Skin epidermis (tissue), 12 donors: Measurements from ENCODE around the gene TBC1D19.
"Not testable (repeated sequence)": the region's sequence is repeated elsewhere in the genome, so short reads cannot be mapped to it uniquely, and the experiment has no call there.

ENCODE experiments used
- H3K27ac ChIP-seq, 21 experiments: fragments of 200-600 bp; sonication (generic) in 11 of 21; one replicate each; pipeline ENCODE4 v1.5.0; 2020; ENCODE audit warnings: mild to moderate bottlenecking in 3 of 21, inconsistent platforms in 2 of 21, moderate library complexity in 2 of 21
- H3K4me3 ChIP-seq, 7 experiments: fragments of 200-600 bp; sonication (generic) in 2 of 7; one replicate each; pipeline ENCODE4 v1.5.0; 2020; ENCODE audit warnings: inconsistent platforms in 2 of 7, mild to moderate bottlenecking in 2 of 7, moderate library complexity in 1 of 7

TBC1D19 gene

DNA sequence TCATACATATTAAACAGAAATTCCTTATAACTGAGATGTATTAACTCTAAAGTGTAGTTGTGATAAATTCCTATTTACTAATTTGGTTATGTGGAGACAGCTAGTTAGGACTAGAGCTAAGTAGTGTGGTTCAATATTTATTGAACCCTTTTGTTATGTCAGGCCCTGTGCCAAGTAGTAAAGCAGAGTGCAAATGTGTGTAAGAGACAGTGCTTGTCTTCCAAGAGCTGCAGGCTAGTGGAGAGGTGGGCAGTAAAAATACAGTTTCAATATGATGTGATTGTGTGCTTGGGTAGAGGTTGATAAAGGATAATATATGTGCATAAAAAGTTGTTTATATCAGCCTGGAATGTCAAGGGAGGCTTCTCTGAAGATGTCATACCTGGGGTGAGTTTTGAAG is 80.0 kb downstream of the TBC1D19 start:
- no peak overlapping the region for H3K4me3 ChIP-seq
- no peak overlapping the region for H3K27ac ChIP-seq

DNA sequence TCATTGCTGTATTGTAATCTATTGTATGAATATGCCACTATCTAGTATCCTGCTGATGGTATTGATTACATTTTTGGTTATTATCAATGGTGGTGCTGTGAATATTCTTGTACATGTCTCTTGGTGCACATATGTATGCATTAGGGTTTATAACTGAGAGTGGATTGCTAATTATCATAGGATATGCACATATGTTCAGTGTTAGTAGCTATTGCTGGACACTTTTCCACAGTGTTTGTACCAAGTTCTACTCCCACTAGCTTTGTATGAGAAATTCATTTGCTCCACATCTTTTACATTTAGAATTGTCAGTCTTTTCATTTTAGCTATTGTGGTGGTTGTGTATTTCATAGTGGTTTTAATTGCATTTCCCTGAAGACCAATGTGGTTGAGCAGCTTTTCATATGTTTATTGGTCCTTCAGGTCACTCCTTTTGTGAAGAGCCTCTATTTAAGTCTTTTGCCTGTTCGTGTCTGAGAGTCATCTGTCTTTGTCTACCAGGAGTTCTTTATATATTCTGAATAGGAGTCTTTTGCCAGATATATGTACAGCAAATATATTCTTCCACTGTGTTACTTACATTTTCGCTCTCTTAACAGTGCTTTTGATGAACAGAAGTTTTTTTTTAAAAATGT is 87.1 kb downstream of the TBC1D19 start:
- H3K4me3 ChIP-seq = no peak overlapping the region
- no peak overlapping the region for H3K27ac ChIP-seq

GRCh38 chr4:26679040-26679695 is 95.3 kb downstream of the TBC1D19 start:
- H3K27ac ChIP-seq, H3K4me3 ChIP-seq: not testable (repeated sequence)

DNA sequence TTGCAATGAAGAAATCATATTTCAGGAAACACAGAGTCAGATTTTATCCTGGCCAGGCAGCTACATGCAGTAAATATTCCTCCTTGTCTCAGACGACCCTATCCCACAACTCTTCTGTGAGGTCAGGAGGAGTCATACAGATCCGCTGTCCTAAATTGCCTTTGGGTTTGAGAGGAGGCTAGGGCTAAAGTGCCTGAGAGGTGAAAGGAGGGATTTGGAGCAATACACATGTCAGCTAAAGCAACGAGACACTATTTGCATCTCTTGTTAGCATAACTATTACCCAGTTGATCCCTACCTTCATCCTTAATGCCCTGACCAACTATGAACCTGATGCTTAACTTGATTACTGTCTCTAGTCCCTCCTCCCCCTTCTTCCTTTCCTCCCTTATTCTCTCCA is 98.6 kb downstream of the TBC1D19 start:
- Histone ChIP-seq H3K4me3 (no peak overlapping the region), H3K27ac (no peak overlapping the region)

GRCh38 chr4:26685250-26685649 is 101.4 kb downstream of the TBC1D19 start:
- H3K4me3 ChIP-seq = no peak overlapping the region
- peak overlapping the region in 2 of 21 experiments; percentile 10 to 14 for H3K27ac ChIP-seq

GRCh38 chr4:26687728-26688127 is 103.8 kb downstream of the TBC1D19 start:
- H3K4me3 ChIP-seq = no peak overlapping the region
- H3K27ac ChIP-seq = no peak overlapping the region

- Histone ChIP-seq H3K4me3 (no peak overlapping the region), H3K27ac (no peak overlapping the region)
Measured at GRCh38 chr4:26690506-26690905, 106.6 kb downstream of the TBC1D19 start.

- no peak overlapping the region for H3K4me3 ChIP-seq
- H3K27ac ChIP-seq = no peak overlapping the region
Measured at GRCh38 chr4:26692014-26692726, 108.3 kb downstream of the TBC1D19 start.

- not testable (repeated sequence) for H3K4me3 ChIP-seq, H3K27ac ChIP-seq
Measured at GRCh38 chr4:26694131-26694530, 110.2 kb downstream of the TBC1D19 start.

DNA sequence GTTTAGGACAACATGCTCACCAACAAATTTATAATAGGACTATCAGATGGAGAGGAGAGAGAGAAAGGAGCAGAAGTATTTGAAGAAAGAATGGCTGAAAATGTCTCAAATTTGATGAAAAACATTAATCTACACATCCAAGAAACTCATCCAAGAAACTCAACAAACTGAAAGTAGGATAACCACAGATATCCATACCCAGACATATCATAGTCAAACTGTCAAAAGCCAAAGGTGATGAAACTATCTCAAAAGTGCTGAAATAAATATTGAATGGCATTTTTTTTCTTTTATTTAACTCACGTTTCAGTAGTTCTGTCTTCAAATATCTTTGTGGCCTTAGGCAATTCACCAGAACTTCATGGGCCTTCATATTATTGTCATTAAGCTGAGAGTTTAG is 116.2 kb downstream of the TBC1D19 start:
- H3K27ac ChIP-seq = no peak overlapping the region
- no peak overlapping the region for H3K4me3 ChIP-seq

DNA sequence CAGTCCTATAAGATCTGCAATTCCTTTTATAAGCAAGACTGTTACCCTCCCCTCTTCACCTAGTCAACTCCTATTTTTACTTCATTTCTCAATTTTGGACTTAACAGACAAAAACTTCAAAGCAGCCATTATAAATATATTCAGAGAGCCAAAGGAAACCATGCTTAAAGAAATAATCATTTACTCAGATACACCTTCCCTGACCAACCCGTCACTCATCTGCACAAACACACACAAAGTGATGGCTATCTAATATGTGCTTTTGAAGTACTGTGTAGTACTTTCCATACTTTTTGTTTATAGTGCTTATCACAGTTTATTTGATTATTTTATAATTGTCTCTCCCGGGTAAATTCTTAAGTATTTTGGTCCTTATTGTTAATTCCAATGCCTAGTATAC is 117.2 kb downstream of the TBC1D19 start:
- Histone ChIP-seq H3K4me3 (no peak overlapping the region), H3K27ac (no peak overlapping the region)

DNA sequence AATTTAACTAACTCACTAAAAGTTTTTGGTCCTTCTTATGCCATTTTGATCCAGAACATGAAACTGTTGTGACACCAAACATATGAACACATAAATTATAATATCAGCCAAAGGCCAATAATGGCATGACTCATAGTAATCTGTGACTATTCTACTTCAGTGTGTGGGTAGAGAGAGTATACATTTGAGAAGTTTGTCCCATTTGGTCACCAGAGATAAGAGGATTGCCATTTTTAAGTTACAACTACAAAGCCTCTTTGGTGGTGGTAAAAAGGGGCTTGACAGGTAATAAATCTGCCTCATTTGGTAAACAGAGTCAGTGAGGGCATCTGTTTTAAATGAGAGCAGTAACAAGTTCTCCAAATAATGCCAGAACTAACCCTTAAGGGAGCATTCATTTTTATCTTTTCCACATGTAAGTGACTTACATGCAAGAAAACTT is 117.9 kb downstream of the TBC1D19 start:
- no peak overlapping the region for H3K4me3 ChIP-seq
- H3K27ac ChIP-seq = no peak overlapping the region

GRCh38 chr4:26707342-26707741 is 123.5 kb downstream of the TBC1D19 start:
- Histone ChIP-seq H3K4me3 (no peak overlapping the region), H3K27ac (no peak overlapping the region)

DNA sequence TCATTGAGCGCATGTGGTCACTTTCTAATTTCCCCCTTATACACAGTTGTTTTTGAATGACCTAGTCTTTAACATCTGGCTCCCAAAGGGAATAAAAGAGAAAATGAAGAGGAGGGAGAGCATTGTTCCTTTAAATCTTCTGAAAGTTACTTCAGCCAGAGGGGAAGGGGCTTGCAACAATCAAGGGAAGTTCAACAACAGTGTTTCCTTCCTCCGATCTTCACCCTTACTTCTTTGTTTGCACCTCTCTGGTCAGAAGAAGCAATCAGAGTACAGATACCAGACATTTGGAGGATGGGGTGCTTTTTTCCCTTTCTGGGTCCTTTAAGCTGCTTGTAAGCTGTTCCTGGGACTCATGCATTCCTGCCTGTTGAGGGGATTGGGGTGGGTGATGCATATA is 125.4 kb downstream of the TBC1D19 start:
- no peak overlapping the region for H3K4me3 ChIP-seq
- H3K27ac ChIP-seq = no peak overlapping the region

- H3K4me3 ChIP-seq = no peak overlapping the region
- H3K27ac ChIP-seq = no peak overlapping the region
Measured at GRCh38 chr4:26713563-26714151, 129.8 kb downstream of the TBC1D19 start.

DNA sequence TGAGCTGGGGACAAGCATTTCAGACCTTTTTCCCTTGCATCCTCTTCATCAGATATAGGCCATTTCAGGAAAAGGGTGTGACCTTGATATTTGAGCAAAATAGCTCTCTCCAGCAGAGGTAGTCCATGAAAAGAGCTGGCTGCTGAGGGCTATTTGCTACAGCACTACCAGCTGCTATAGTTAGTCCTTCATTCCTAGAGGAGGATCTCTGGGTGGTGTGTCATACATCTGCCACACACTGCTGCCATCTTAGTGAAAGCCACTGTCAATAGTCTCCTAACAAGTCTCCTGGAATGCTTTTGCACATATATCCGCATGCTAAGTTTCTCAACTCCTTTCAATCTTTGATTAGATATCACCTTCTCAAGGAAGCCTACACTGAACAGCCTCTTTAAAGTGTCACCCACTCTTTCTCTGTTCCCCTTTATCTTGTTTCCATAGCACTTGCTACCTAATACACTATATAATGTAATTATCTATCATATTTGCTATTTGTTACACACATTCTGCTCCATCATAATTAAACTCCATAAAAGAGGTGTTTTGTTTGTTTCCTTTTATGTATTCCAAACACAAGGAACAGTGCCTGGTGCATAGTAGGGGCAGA is 131.9 kb downstream of the TBC1D19 start:
- no peak overlapping the region for H3K27ac ChIP-seq
- H3K4me3 ChIP-seq = no peak overlapping the region

GRCh38 chr4:26717332-26717731 is 133.4 kb downstream of the TBC1D19 start:
- no peak overlapping the region for H3K4me3 ChIP-seq
- no peak overlapping the region for H3K27ac ChIP-seq

DNA sequence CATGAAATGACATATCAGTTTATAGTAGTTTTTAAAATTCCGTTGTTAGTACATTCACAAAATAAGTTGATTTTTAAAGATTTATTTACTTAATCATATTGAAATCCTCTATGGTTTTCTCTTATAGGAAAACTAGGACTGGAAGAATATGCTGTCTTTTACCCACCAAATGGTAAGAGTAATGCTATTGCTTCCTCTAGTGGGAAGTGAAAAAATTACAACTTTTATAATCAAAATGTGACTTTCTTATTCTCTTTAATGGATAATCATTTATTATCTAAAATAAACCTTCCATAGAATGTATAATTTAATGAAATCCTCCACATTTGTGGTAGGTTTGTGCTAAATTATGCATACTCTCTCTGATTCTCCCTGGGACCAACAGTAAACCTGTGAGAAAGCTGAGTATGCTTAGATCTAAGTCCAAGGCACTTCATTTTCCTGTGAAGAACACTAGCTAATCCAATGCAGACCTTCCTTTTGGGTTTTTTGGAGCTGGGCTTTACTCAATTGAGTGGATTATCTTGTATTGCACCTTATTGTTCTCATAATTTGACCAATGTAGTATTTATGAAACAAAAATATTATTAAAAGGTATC is 136.2 kb downstream of the TBC1D19 start:
- Histone ChIP-seq H3K27ac (no peak overlapping the region), H3K4me3 (no peak overlapping the region)

DNA sequence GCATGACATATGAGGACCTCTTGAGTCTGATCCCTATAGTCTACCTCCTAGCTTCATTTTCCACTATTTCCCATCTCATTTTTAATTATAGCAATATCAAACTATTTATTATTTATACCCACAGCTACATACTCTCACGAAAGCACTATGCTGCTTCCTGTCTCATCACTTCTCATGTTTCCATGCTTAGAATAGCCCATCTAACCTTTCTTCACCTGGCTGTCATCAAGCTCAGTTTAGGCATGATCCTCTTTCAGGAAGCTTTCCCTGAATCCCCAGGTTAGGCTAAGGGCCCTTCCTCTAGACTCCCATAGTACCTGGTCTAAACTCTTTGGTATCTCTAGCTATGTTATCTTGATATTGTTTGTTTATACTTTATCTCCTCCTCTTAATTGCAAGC is 137.8 kb downstream of the TBC1D19 start:
- H3K4me3 ChIP-seq = no peak overlapping the region

DNA sequence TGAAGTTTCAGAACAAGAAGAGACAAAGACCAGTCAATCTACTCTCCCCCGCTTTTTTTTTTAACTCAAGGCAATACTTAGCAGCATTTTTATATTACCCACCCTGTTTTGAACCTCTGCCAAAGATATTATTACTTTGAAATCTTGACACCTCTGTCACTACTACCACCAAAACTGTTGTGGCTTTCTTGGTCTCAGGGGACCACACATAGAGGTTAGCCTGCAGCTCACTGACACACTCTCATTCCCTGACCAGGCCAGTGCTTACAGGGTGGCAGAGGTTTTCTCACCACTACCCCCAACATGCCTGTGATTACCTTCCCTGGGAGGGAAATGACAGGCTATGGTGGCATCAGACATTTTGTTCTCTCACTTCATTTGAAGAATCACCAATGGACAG is 139.3 kb downstream of the TBC1D19 start:
- no peak overlapping the region for H3K4me3 ChIP-seq
- no peak overlapping the region for H3K27ac ChIP-seq

More for the DNA sequence above, 137.8 kb downstream of the TBC1D19 start:
- no peak overlapping the region for H3K27ac ChIP-seq
